Measurements from ENCODE around the gene CRYGB.

DNA sequence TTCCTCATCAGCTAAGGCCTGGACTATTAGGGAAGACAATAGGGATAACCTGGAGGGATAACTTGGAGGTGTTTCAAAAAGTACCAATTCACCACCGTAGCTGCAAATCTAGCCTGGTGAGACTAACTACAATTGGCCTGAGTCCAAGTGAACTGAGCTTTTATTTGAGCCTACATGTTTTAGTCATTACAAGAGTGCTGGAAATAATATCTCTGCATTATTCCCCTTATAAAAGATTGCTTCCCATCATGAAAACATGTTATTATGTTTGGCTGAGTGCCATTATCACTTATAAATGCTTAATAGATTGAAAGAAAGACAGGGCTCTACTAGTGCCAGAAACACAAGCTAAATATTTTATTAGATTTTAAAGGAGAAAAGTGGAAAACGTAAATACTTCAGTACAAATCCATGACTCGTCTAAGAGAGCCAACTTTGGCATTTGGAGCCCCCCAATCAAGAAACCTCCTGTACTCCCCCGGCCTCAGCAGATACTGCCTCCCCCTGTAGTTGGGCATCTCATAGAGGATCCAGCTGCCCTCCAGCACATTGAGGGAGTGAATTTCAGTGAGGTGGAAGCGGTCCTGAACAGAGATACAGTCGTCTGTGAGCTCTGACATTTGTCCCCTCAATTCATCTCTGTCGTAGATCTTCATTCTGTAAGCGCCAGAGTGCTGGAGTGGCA, 3.6 kb downstream of the CRYGB start:
- TF ChIP-seq, protein P1, sequence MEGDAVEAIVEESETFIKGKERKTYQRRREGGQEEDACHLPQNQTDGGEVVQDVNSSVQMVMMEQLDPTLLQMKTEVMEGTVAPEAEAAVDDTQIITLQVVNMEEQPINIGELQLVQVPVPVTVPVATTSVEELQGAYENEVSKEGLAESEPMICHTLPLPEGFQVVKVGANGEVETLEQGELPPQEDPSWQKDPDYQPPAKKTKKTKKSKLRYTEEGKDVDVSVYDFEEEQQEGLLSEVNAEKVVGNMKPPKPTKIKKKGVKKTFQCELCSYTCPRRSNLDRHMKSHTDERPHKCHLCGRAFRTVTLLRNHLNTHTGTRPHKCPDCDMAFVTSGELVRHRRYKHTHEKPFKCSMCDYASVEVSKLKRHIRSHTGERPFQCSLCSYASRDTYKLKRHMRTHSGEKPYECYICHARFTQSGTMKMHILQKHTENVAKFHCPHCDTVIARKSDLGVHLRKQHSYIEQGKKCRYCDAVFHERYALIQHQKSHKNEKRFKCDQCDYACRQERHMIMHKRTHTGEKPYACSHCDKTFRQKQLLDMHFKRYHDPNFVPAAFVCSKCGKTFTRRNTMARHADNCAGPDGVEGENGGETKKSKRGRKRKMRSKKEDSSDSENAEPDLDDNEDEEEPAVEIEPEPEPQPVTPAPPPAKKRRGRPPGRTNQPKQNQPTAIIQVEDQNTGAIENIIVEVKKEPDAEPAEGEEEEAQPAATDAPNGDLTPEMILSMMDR (IDR thresholded peaks at IDR 0.05): no peak
- no peak for TF ChIP-seq POLR2A (IDR thresholded peaks at IDR 0.05)

Data from right lobe of liver (tissue), 4 donors.